ENCODE results near the gene CACNA2D3. TPM values are rescaled to one million over a fixed set of nuclear protein-coding genes. Genes with fewer than 3 reads are reported as not detected.

The CACNA2D3 gene
- total RNA-seq, 1 donor from 2014 or later = not detected

GRCh38 chr3:54814224-54814623 lies 691.9 kb downstream of the CACNA2D3 start:
- Mint-ChIP-seq H3K4me1 (ENCODE audit: low read depth) (no peaks in the 10 kb centered on the region), H3K4me3 (ENCODE audit: unreplicated experiment) (no peak overlapping the region), H3K9me3 (ENCODE audit: low read depth) (no peaks in the 10 kb centered on the region), H3K27me3 (ENCODE audit: low read depth) (peaks cover 12% of the 10 kb centered on the region), H3K36me3 (ENCODE audit: low read depth) (no peaks in the 10 kb centered on the region), H3K27ac (ENCODE audit: unreplicated experiment) (no peak overlapping the region)
- no peak for DNase-seq (ENCODE audit: low spot score)
- no peak for TF ChIP-seq CTCF (IDR thresholded peaks at IDR 0.05)

GRCh38 chr3:54817628-54818027 lies 695.3 kb downstream of the CACNA2D3 start:
- no peak overlapping the region for H3K27ac Mint-ChIP-seq (ENCODE audit: unreplicated experiment)
- H3K36me3 Mint-ChIP-seq (ENCODE audit: low read depth) = no peaks in the 10 kb centered on the region
- no peak for TF ChIP-seq CTCF (IDR thresholded peaks at IDR 0.05)
- H3K27me3 Mint-ChIP-seq (ENCODE audit: low read depth) = peaks cover 9% of the 10 kb centered on the region
- no peaks in the 10 kb centered on the region for H3K9me3 Mint-ChIP-seq (ENCODE audit: low read depth)
- no peak overlapping the region for H3K4me3 Mint-ChIP-seq (ENCODE audit: unreplicated experiment)
- no peak for DNase-seq (ENCODE audit: low spot score)
- peaks cover 22% of the 10 kb centered on the region for H3K4me1 Mint-ChIP-seq (ENCODE audit: low read depth)

- no peak for DNase-seq (ENCODE audit: low spot score)
- no peak for TF ChIP-seq CTCF (IDR thresholded peaks at IDR 0.05)
- Mint-ChIP-seq H3K36me3 (ENCODE audit: low read depth) (no peaks in the 10 kb centered on the region), H3K27me3 (ENCODE audit: low read depth) (peaks cover 11% of the 10 kb centered on the region), H3K9me3 (ENCODE audit: low read depth) (no peaks in the 10 kb centered on the region), H3K27ac (ENCODE audit: unreplicated experiment) (no peak overlapping the region), H3K4me3 (ENCODE audit: unreplicated experiment) (no peak overlapping the region), H3K4me1 (ENCODE audit: low read depth) (peaks cover 22% of the 10 kb centered on the region)
These were observed 696.1 kb downstream of the CACNA2D3 start for GRCh38 chr3:54818486-54818885.

- Mint-ChIP-seq H3K27me3 (ENCODE audit: low read depth) (peaks cover 11% of the 10 kb centered on the region), H3K4me1 (ENCODE audit: low read depth) (peaks cover 22% of the 10 kb centered on the region)
These were observed 696.6 kb downstream of the CACNA2D3 start for GRCh38 chr3:54818942-54819341.

GRCh38 chr3:54819946-54820345 lies 697.6 kb downstream of the CACNA2D3 start:
- Mint-ChIP-seq H3K27me3 (ENCODE audit: low read depth) (peaks cover 11% of the 10 kb centered on the region), H3K4me1 (ENCODE audit: low read depth) (peaks cover 22% of the 10 kb centered on the region), H3K9me3 (ENCODE audit: low read depth) (no peaks in the 10 kb centered on the region), H3K27ac (ENCODE audit: unreplicated experiment) (no peak overlapping the region), H3K4me3 (ENCODE audit: unreplicated experiment) (no peak overlapping the region), H3K36me3 (ENCODE audit: low read depth) (no peaks in the 10 kb centered on the region)
- no peak for TF ChIP-seq CTCF (IDR thresholded peaks at IDR 0.05)
- no peak for DNase-seq (ENCODE audit: low spot score)

More at GRCh38 chr3:54818942-54819341, 696.6 kb downstream of the CACNA2D3 start:
- Mint-ChIP-seq H3K4me3 (ENCODE audit: unreplicated experiment) (no peak overlapping the region), H3K36me3 (ENCODE audit: low read depth) (no peaks in the 10 kb centered on the region), H3K27ac (ENCODE audit: unreplicated experiment) (no peak overlapping the region), H3K9me3 (ENCODE audit: low read depth) (no peaks in the 10 kb centered on the region)
- no peak for DNase-seq (ENCODE audit: low spot score)
- TF ChIP-seq CTCF (IDR thresholded peaks at IDR 0.05) = no peak

All from chondrocyte (in vitro differentiated cells).